Measurements from ENCODE around the gene MAGEA9. TPM values are rescaled to one million over a fixed set of nuclear protein-coding genes. Genes with fewer than 3 reads are reported as not detected.
"Not testable (repeated sequence)": the region's sequence is repeated elsewhere in the genome, so short reads cannot be mapped to it uniquely, and the experiment has no call there.

MAGEA9 gene
- total and polyA plus RNA-seq, 2 donors (not counting 3 experiments of a cell fraction or from before 2014, with no cell fraction given) = not detected

DNA sequence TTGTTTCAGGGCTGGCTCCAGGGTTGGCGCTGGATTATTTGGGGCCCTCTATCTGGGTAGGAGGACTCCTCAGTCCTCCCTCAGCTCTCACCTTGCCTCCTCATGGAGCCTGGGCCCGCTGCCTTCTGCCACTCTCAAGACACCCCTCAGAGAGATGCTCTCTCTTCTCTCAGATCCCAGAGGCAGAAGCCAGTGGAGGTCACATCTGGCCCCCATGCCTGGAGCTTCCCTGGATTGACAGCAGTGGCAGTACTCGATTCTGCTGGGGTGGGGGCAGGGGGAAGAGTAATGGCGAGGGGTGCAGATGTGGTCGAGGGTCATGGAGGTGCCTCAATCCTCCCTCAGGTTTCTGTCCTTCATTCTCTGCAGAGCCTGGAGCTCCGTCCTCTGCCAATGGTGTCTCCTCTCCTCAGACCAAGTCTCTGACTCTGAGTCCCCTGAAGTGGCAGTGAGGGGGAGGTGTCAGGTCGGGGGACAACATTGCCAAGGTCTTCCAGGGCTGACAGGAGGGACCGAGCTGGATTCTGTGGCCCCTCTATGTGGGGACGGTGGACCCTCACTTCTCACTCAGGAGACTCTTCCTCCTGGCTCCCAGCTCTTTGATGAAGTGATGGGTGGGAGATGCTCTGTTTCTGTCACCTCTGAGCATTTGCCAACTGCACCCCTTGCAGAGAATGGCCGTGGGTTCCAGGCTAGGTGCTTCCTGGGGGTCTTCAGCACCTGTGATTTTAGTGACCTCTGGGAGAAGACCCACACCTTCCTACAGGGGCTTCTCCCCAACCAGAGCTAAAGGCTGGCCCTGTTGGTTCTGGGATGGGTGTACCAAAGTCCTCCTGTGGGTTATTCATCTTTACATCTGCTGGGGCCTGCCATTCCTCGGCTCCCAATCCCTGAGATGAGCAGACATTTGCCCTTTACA is 18.8 kb upstream of the MAGEA9 start:
- TF ChIP-seq, protein P1, sequence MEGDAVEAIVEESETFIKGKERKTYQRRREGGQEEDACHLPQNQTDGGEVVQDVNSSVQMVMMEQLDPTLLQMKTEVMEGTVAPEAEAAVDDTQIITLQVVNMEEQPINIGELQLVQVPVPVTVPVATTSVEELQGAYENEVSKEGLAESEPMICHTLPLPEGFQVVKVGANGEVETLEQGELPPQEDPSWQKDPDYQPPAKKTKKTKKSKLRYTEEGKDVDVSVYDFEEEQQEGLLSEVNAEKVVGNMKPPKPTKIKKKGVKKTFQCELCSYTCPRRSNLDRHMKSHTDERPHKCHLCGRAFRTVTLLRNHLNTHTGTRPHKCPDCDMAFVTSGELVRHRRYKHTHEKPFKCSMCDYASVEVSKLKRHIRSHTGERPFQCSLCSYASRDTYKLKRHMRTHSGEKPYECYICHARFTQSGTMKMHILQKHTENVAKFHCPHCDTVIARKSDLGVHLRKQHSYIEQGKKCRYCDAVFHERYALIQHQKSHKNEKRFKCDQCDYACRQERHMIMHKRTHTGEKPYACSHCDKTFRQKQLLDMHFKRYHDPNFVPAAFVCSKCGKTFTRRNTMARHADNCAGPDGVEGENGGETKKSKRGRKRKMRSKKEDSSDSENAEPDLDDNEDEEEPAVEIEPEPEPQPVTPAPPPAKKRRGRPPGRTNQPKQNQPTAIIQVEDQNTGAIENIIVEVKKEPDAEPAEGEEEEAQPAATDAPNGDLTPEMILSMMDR (IDR thresholded peaks at IDR 0.05; ENCODE audit: extremely low read depth in 1 of 2, insufficient read depth in 1 of 2, low read depth in 1 of 2, low read length in 2 of 2) = no peak
- TF ChIP-seq MYC (IDR thresholded peaks at IDR 0.05; ENCODE audit: low read depth, low read length) (no peak), POLR2A (IDR thresholded peaks at IDR 0.05; ENCODE audit: low read depth, low read length) (no peak), MAX (IDR thresholded peaks at IDR 0.05; ENCODE audit: insufficient read depth, insufficient read length) (no peak), GATA2 (IDR thresholded peaks at IDR 0.05; ENCODE audit: insufficient read depth, insufficient read length, low read depth, low read length) (no peak), JUN (IDR thresholded peaks at IDR 0.05; ENCODE audit: borderline replicate concordance, insufficient read depth, insufficient read length, low read depth) (no peak), EZH2 (IDR thresholded peaks at IDR 0.05; ENCODE audit: borderline replicate concordance, low read depth, low read length, severe bottlenecking) (no peak), POLR2AphosphoS5 (IDR thresholded peaks at IDR 0.05; ENCODE audit: insufficient read depth, low read depth, low read length) (no peak), FOS (IDR thresholded peaks at IDR 0.05; ENCODE audit: borderline replicate concordance, insufficient read depth, low read length) (no peak)
- no peak overlapping the region for H2AFZ ChIP-seq (ENCODE audit: low read depth, low read length)
- H3K9ac ChIP-seq (replicated peaks; ENCODE audit: extremely low read depth, insufficient read depth, low read length) = no peak overlapping the region
- H3K36me3 ChIP-seq (ENCODE audit: control insufficient read depth in 2 of 2, extremely low read depth in 1 of 2, insufficient read depth in 2 of 2, low read length in 2 of 2) = no peaks in the 10 kb centered on the region
- no peak overlapping the region for H3K27ac ChIP-seq (ENCODE audit: insufficient read depth, low read depth, low read length)
- intact Hi-C loops (cut with micrococcal nuclease) (no loop called here), dilution Hi-C loops (cut with MboI; ENCODE audit: extremely low pct_ligation_motif_present, low sequenced_read_pairs) (no loop called here)
- CTCF ChIA-PET = no interaction called here
- no peaks in the 10 kb centered on the region for H3K9me1 ChIP-seq (replicated peaks; ENCODE audit: control insufficient read depth, extremely low read depth, insufficient read depth, low read length)
- H3K4me2 ChIP-seq (ENCODE audit: insufficient read depth, low read length) = no peak overlapping the region
- FAIRE-seq (no peak), DNase-seq (ENCODE audit: low read depth, low spot score) (no peak)
- H3K79me2 ChIP-seq (ENCODE audit: control insufficient read depth, insufficient read depth, low read length) = no peaks in the 10 kb centered on the region
- H3K4me3 ChIP-seq (replicated peaks in 1 of 3; ENCODE audit: insufficient read depth in 1 of 3, low read depth in 1 of 3, low read length in 3 of 3) = no peak overlapping the region
- no peaks in the 10 kb centered on the region for H3K4me1 ChIP-seq (ENCODE audit: control insufficient read depth, extremely low read depth, insufficient read depth, low read length)
- H3K9me3 ChIP-seq (replicated peaks; ENCODE audit: control insufficient read depth, insufficient read depth, low read length) = no peaks in the 10 kb centered on the region
- H3K27me3 ChIP-seq (ENCODE audit: control insufficient read depth in 2 of 2, insufficient read depth in 2 of 2, low read length in 2 of 2) = no peaks in the 10 kb centered on the region
- POLR2A ChIA-PET = no interaction called here
- H4K20me1 ChIP-seq (replicated peaks; ENCODE audit: control insufficient read depth, extremely low read depth, insufficient read depth, low read length) = no peaks in the 10 kb centered on the region
- BruUV-seq (replicated peaks) = no TSS peak

- H3K4me1 ChIP-seq (ENCODE audit: control insufficient read depth, extremely low read depth, insufficient read depth, low read length); H3K9me1 ChIP-seq (replicated peaks; ENCODE audit: control insufficient read depth, extremely low read depth, insufficient read depth, low read length); H3K27me3 ChIP-seq (ENCODE audit: control insufficient read depth in 2 of 2, insufficient read depth in 2 of 2, low read length in 2 of 2); H3K4me2 ChIP-seq (ENCODE audit: insufficient read depth, low read length); BruUV-seq (replicated peaks); H3K27ac ChIP-seq (ENCODE audit: insufficient read depth, low read depth, low read length); H3K9ac ChIP-seq (replicated peaks; ENCODE audit: extremely low read depth, insufficient read depth, low read length); intact Hi-C loops (cut with micrococcal nuclease); CTCF ChIA-PET; H3K79me2 ChIP-seq (ENCODE audit: control insufficient read depth, insufficient read depth, low read length); H3K9me3 ChIP-seq (replicated peaks; ENCODE audit: control insufficient read depth, insufficient read depth, low read length); H2AFZ ChIP-seq (ENCODE audit: low read depth, low read length); dilution Hi-C loops (cut with MboI; ENCODE audit: extremely low pct_ligation_motif_present, low sequenced_read_pairs); H3K36me3 ChIP-seq (ENCODE audit: control insufficient read depth in 2 of 2, extremely low read depth in 1 of 2, insufficient read depth in 2 of 2, low read length in 2 of 2); DNase-seq (ENCODE audit: low read depth, low spot score); POLR2A ChIA-PET; H4K20me1 ChIP-seq (replicated peaks; ENCODE audit: control insufficient read depth, extremely low read depth, insufficient read depth, low read length); H3K4me3 ChIP-seq (replicated peaks in 1 of 3; ENCODE audit: insufficient read depth in 1 of 3, low read depth in 1 of 3, low read length in 3 of 3): not testable (repeated sequence)
- peak; percentile 69 for FAIRE-seq
These were observed 11.4 kb upstream of the MAGEA9 start for GRCh38 chrX:149770344-149770743.

Measured in endothelial cell of umbilical vein (primary cell).